ENCODE results near the gene ADAP2.

- TF ChIP-seq POLR2AphosphoS5 (IDR thresholded peaks at IDR 0.05; ENCODE audit: low read depth, low read length) (no peak), POLR2A (IDR thresholded peaks at IDR 0.05; ENCODE audit: low read depth, low read length) (no peak), TAF1 (IDR thresholded peaks at IDR 0.05; ENCODE audit: borderline replicate concordance, low read depth, low read length) (no peak)
These were observed 29.1 kb downstream of the ADAP2 start for GRCh38 chr17:30950669-30951399.
